ENCODE data around the gene CCDC90B. TPM values are rescaled to one million over a fixed set of nuclear protein-coding genes. Genes with fewer than 3 reads are reported as not detected.

CCDC90B gene
- polyA plus RNA-seq, 3 donors, result 94.0 to 103 (median 99.7) TPM

DNA sequence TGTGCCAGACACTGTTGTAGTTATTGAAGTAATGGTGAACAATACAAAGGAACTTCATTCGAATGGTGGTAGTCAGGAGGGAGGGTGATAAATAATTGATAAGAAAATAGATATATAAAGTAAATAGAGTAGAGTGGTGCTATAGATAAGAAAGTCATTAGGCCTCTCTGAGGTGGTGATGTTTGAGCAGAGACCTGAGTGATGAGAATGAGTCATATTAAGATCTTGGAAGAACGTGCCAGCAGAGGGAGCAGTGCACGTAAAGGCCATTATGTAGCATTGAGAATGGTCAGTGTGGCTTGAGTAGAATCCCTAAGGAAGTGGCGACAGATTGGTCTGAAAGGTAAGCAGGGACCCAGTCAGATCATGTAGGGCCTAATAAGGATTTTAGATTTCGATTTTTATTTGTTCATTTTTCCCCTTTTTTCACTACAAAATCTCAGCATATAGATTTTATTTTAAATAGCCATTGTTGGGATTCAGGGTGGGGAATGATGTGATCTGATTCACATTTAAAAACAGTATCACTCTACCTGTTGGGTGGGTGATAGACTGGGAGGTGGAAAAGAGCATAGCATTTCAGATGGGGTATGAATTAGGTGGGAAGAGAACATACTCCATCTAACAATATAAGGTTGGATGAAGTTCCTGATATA, 44.7 kb downstream of the CCDC90B start:
- DNase-seq (ENCODE audit: low read depth in 3 of 3, low spot score in 2 of 3), result peak in 2 of 3 donors; percentile 17 to 26

DNA sequence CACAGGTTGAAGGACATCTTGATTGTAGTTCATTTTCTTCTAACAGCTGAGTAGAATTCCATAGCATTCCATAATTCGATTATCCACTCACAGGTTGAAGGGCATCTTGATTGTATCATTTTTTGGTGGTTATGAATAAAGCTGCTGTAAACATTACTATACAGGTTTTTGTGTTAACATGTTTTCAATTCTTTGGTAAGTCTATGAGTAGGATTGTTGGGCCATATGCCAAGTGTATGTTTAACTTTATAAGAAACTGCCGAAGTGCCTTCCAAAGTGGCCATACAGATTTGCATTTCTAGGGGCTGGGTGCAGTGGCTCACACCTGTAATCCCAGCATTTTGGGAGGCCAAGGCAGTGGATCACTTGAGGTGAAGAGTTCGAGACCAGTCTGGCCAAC, 48.1 kb downstream of the CCDC90B start:
- no peak for DNase-seq (ENCODE audit: low read depth in 3 of 3, low spot score in 2 of 3)

DNA sequence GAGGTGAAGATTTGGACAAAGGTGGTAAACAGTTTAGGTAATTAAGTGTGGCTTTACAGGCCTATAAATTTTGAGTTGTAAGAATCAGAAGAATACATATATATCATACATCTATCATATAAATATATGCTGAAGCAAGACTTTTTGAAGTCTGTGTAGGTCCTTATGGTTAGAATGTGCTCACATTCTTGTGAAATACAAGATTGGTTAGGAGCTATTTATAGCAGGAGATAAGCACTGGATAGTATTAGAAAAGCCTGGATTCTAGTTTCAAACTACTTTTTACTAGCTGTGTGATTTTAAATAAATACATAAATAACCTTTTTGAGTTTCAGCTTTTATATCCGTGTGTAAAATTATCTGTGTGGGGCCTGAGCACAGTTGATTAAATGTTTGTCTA, 50.3 kb downstream of the CCDC90B start:
- DNase-seq (ENCODE audit: low read depth in 3 of 3, low spot score in 2 of 3), result no peak

DNA sequence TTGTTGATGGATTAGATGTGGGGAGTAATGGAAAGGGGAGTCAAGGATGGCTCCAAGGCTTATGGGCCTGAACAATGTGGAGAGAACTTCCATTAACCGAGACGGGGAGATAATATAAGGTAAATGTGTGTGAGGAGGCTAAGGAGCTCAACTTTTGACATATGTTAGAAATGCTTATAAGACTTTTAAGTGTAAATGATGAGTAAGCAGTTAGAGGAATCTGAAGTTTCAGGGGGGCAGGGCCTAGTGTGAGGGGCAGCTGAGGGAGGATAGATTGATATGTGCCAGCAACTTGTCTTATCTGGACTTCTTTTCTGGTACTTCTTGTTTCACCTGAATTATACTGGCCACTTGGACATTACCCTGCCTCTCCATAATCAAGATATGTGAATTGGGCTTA, 62.7 kb downstream of the CCDC90B start:
- no peak for DNase-seq (ENCODE audit: low read depth in 3 of 3, low spot score in 2 of 3)

DNA sequence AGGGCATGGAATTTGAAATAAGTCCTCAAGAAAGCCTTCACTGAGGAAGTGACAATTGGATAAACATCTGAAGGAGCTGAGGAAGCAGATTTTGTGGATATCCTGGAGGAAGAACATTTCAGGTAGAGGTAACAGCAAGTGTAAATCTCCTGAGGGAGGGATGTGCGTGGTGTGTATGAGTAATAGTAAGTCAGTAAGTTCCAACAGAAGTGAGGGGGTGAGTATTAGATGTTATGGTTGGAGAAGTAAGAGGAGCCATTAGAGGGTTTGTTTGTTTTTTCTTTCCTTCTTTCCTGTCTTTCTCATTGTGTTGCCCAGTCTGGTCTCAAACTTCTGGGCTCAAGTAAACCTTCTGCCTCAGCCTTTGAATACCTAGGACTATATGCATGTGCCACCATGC, 63.7 kb downstream of the CCDC90B start:
- no peak for DNase-seq (ENCODE audit: low read depth in 3 of 3, low spot score in 2 of 3)

DNA sequence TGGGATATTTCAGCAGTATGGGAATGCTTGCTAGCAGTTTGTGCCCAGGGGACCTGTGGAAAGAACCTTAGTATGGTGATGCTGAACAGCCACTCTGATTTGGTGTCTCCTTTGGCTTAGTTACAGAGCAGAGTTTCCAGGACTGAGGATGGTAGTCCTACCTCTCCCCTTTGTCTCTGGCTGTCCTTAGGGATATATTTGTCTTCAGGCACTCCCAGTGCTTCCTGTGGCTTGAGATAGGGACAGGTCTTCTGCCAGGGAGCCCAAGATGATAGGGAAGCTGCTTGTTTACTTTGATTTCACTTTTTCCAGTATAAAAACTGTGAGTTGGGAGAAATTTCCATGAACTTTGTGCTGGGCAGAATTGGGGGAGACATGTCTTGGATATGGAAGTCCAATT, 64.5 kb downstream of the CCDC90B start:
- no peak for DNase-seq (ENCODE audit: low read depth in 3 of 3, low spot score in 2 of 3)

DNA sequence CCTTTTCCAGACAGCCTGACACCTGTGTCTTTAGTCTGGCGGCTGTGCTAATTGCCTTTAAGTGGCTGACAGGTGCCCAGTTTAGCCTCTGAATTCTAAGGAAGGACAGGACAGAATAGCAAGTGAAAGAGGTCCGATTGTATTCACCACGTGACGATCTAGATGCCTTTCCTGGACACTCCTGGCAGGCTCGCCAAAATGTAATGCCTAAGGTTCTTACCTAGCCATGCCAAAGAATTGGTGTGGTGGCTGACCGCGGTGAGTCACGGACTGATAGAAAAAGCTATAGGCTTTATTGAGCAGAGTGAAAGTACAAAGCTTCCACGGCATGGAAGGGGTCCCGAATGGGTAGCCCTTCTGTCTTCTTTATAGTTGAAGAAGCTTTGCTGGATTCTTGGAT, 65.9 kb downstream of the CCDC90B start:
- DNase-seq (ENCODE audit: low read depth in 3 of 3, low spot score in 2 of 3), result no peak

DNA sequence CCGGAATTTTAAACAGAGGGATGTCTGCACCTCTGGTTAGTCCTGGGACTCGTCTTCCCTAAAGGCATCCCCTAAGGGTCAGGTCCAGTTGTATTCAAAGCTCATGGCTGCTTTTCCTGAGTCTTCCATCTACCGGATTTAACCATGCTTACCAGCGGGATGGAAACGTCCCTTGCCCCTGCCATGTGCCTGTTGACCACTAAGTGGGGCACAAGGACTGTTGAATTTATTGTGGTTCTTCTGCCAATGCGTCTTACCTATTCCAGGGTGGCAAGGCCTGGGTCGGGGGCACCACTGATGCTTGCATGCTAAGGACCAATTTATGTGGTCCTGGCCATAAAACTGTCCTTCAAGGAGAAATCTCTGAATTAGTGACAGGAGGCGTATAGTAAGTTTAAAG, 67.1 kb downstream of the CCDC90B start:
- no peak for DNase-seq (ENCODE audit: low read depth in 3 of 3, low spot score in 2 of 3)

Other genes with a start within 250 kb of the CCDC90B start
- gene RAB30, start 214.5 kb downstream of the CCDC90B start, polyA plus RNA-seq (ENCODE audit: insufficient read length in 3 of 3), result 1 to 10 TPM; 8.3 to 8.6 (median 8.4) TPM
- gene PCF11, start 129.2 kb downstream of the CCDC90B start, polyA plus RNA-seq (ENCODE audit: insufficient read length in 3 of 3), result 10 to 100 TPM; 71.9 to 84.7 (median 81.6) TPM
- gene ANKRD42, start 92.7 kb downstream of the CCDC90B start, polyA plus RNA-seq (ENCODE audit: insufficient read length in 3 of 3), result 10 to 100 TPM; 18.1 to 22.1 (median 21.1) TPM

Data from right renal cortex interstitium (tissue), 3 donors.